Adrenal gland (tissue), 5 donors: Measurements from ENCODE around the gene TSPYL1.

Experiments used
- CTCF ChIP-seq, 6 experiments: fragments of 450-650 bp in 4 of 6; fragments of 200-600 bp in 2 of 6; sonication (generic) in 1 of 6; IDR thresholded peaks; 1 replicate in 5 of 6; 2 replicates in 1 of 6; pipeline versions ENCODE4 v1.5.1 to v1.8.0; 2016 to 2021; ENCODE audit warnings: antibody characterized with exemption in 6 of 6, mild to moderate bottlenecking in 2 of 6, moderate library complexity in 1 of 6
- POLR2A ChIP-seq, 2 donors: fragments of 450-650 bp; IDR thresholded peaks; one replicate each; pipeline ENCODE4 v1.6.1; 2017; ENCODE audit warnings: antibody characterized with exemption in 2 of 2, mild to moderate bottlenecking in 2 of 2, moderate library complexity in 1 of 2
- donor health status: DM: no; HTN: no; CAD: no.

- no peak for TF ChIP-seq POLR2A (IDR thresholded peaks at IDR 0.05)
- TF ChIP-seq CTCF (IDR thresholded peaks at IDR 0.05): no peak
Observed at GRCh38 chr6:116300566-116300965, 20.8 kb upstream of the TSPYL1 start.
